HL-60/S4 (cell line): ENCODE data around the gene SUOX.

ENCODE experiments used
- in situ Hi-C: fragments of 300-500 bp; cut with MboI; formaldehyde crosslinking; loops from 2 replicates; pipeline ENCODE4 v1.14.3; 2022; ENCODE audit warnings: low sequenced_read_pairs

The SUOX gene

DNA sequence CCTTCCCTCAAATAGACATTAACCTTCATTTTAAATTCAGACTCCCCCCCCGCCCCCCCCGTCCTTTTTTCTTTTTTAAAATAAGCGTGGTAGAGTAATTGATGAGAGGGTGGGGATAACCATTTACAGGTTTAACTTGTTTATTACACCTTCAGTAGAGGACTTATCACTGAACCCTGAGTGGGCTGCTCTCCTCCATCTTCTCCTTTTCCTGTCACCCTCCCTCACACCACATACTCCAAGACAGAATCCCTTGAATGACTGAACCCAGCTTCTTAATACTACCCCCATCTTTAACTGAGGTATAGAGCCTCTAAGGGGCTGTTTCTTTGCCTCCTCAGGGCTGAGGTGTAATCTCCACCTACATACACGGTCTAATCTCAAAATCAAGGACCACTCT, 20.1 kb downstream of the SUOX start:
- in situ Hi-C loops, result no loop called here

GRCh38 chr12:56018356-56018755, 21.3 kb downstream of the SUOX start:
- in situ Hi-C loops, result no loop called here

DNA sequence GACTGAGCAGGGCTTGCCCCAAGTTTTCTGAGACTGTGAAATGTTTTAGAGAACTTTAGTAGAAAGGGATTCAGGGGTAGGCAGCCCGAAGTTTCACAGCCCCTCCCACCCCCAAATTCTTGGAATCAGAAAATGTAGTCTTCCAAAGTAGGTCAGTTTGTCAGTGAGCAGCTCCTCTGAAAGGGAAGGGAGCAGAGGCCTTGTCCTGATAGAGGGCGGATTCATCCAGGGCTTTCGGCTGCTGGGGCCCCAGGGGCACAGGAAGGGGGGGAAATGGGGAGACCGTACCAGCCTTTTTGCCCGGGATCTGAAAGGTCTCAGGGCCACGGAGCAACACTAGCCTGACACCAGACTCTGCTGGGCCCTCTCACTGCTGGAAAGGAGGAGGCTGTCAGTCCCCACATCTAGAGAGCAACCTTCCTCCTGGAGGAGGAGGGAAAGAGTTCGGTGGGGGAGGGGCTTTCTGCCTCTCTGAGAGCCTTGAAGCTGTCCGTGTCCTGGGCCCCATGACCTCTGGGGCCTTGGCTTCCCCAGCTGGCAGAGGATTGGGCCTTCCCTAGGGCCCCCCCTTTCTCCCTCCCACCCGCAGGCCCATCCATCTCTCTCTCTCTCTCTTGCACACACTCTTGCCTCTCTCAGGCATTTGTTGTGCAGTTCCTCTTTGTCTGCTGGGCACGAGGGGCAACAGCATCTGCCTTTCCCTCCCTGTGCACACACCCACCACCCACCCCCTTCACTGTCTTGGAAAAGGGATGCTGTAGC, 23.5 kb downstream of the SUOX start, which contains the start of gene IKZF4:
TSS of gene IKZF4 (plus strand) at position 621 of the 762 bp plus-strand sequence. CDS start 451 bp downstream, outside the sequence.
- in situ Hi-C loops, result no loop called here

DNA sequence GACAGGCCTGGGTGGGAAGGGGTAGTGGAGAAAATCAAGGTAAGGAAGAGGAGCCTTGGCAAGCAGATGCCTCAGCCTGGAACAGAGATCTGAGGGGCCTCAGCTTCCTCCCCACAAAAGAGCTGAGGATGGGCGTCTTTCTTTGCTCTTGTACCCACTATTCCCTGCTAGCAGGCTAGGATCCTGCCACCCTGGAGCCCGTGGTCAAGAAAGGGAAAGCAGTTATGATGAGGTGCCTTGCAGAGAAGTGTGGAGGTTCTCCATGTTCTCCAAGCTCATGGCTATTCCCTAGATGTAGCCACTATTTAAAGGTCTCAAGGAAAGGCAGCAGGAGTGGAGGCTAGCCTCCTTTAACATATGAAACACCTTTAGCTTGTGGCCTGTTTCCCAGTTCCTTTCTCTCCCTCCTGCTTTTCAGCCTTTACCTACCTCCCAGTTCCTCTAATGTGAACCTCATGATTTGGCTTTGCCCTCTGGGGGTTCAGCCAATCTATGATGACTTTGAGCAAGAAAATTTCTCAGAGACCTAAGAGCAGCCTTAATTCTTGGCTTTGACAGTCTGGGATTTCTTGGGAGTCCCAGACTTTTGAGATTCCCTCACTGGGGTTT, 24.9 kb downstream of the SUOX start:
- in situ Hi-C loops, result no loop called here

- in situ Hi-C loops, result no loop called here
Observed at GRCh38 chr12:56028511-56029165, 31.6 kb downstream of the SUOX start.

DNA sequence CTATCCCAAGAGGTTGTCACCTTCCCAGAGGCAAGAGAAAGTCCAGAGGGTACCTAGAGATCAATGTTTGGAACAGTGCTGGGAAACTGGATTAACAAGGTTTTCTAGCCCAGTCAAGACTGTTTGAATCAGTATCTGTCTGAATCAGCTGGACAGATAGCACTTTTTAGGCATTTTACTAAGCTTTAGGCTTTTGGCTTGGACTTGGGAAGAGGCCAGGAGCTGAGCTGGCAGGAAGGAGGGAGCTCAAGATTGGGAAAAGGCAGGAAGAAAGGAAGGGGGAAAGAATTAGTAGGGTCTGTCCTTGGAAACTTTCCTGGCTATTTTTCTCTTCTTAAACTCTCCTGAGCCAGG, 32.1 kb downstream of the SUOX start:
- in situ Hi-C loops, result no loop called here

- in situ Hi-C loops, result no loop called here
Observed at GRCh38 chr12:56029666-56030293, 32.7 kb downstream of the SUOX start.

- in situ Hi-C loops, result no loop called here
Observed at GRCh38 chr12:56031987-56032386, 34.9 kb downstream of the SUOX start.

DNA sequence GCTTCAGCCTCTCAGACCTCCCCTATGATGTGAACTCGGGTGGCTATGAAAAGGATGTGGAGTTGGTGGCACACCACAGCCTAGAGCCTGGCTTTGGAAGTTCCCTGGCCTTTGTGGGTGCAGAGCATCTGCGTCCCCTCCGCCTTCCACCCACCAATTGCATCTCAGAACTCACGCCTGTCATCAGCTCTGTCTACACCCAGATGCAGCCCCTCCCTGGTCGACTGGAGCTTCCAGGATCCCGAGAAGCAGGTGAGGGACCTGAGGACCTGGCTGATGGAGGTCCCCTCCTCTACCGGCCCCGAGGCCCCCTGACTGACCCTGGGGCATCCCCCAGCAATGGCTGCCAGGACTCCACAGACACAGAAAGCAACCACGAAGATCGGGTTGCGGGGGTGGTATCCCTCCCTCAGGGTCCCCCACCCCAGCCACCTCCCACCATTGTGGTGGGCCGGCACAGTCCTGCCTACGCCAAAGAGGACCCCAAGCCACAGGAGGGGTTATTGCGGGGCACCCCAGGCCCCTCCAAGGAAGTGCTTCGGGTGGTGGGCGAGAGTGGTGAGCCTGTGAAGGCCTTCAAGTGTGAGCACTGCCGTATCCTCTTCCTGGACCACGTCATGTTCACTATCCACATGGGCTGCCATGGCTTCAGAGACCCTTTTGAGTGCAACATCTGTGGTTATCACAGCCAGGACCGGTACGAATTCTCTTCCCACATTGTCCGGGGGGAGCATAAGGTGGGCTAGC, 37.7 kb downstream of the SUOX start:
- in situ Hi-C loops, result no loop called here

DNA sequence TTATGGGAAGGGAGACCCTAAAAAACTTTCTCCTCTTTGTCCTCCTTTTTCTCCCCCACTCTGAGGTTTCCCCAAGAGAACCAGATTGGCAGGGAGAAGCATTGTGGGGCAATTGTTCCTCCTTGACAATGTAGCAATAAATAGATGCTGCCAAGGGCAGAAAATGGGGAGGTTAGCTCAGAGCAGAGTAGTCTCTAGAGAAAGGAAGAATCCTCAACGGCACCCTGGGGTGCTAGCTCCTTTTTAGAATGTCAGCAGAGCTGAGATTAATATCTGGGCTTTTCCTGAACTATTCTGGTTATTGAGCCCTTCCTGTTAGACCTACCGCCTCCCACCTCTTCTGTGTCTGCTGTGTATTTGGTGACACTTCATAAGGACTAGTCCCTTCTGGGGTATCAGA, 40.1 kb downstream of the SUOX start:
- in situ Hi-C loops, result no loop called here

DNA sequence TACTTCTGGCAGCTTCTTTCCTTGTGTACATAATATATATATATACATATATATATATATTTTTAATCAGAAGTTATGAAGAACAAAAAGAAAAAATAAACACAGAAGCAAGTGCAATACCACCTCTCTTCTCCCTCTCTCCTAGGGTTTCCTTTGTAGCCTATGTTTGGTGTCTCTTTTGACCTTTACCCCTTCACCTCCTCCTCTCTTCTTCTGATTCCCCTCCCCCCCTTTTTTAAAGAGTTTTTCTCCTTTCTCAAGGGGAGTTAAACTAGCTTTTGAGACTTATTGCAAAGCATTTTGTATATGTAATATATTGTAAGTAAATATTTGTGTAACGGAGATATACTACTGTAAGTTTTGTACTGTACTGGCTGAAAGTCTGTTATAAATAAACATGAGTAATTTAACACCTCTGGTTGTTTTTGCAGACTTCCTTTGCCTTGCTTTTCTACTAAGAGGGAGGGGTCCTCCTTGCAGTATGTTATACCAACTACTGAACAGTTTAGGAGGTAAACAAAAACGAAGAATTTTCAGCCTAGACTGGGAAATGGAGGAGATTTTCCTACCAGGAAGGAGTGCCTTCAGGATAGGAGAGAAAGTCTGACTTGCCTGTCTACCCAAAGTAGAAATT, 41.1 kb downstream of the SUOX start:
- in situ Hi-C loops, result no loop called here

- in situ Hi-C loops, result loop anchor here (10.0 kb wide), 1 partner anchor 305 kb away; no protein-coding TSS in a partner anchor
Observed at GRCh38 chr12:56040151-56040550, 43.1 kb downstream of the SUOX start.

GRCh38 chr12:56040963-56041551, 44.0 kb downstream of the SUOX start:
- in situ Hi-C loops, result loop anchor here (10.0 kb wide), 1 partner anchor 306 kb away; no protein-coding TSS in a partner anchor

DNA sequence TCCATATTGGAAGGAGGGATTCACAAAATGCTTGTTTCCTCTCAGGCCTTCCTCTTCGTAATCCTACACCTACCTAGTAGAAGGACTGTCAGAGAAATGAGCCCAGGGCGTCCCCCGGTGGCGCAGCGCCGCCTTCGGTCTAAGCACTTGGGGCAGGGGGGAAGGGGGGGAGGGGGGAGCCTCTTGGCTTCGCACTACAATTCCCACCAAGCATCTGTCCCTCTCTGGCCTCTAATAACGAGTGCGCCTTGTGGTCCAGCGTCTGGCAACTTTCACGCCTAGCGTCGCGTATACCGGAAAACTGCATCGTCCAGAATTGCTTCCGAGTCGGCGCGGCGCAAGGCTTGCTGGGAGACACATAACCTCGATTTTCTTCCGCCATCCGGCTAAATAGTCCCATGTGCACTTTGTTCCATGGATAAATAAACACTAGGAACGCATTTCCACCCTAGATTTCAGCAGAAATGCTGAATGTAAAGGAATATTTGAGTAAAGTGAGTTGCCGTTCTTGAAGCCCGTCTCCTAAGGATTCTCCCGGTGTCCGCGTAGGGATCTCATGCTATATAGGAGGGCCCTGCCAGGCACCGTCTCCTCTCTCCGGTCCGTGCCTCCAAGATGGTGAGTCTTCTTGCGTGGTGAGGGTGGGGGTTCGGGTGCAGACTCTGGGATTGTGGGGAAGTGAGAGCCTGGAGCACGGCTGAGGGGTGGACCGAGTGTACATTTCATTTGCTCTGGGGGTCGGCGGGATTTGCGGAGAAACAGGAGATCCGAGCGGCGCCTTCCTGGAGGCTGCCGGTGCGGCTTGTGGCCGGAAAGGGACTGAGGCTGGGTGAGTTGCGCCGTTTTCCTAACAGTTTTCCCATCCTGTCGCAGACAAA, 44.7 kb downstream of the SUOX start, which contains the start of gene RPS26:
TSS of gene RPS26 (plus strand) at position 367 of the 878 bp plus-strand sequence. CDS start at position 616, 249 bp downstream.
- in situ Hi-C loops, result loop anchor here (10.0 kb wide), 1 partner anchor 307 kb away; no protein-coding TSS in a partner anchor

DNA sequence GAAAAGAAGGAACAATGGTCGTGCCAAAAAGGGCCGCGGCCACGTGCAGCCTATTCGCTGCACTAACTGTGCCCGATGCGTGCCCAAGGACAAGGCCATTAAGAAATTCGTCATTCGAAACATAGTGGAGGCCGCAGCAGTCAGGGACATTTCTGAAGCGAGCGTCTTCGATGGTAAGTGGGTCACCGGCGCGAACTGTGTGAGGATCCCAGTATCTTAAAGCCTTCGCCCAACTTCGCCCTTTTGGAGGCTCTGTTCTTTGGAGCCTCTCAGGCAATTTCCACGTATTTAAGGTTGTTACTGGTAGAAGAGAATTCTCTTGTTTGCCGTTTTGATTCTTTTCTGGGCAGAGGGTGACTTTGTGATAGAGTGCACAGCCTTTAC, 45.3 kb downstream of the SUOX start:
- in situ Hi-C loops, result loop anchor here (10.0 kb wide), 1 partner anchor 308 kb away; no protein-coding TSS in a partner anchor

DNA sequence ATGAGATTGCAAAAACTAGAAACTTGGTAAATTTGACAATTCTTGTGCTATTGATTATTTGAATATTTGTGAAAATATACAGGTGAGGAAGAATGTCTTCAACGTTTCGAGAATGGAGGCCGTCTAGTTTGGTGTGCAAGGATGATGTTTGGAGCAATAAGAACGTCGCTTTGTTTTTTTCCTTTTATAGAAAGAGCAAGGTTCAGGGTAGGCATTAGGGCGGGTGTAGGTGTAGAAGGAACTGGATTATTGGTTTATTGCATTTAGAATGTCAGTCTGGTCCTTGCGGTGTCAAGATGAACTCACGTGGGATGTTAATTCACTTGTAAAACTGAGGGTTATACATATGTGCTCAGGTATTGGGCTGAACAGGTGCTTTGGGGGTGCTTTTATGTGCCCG, 45.8 kb downstream of the SUOX start:
- in situ Hi-C loops, result loop anchor here (10.0 kb wide), 1 partner anchor 308 kb away; no protein-coding TSS in a partner anchor

DNA sequence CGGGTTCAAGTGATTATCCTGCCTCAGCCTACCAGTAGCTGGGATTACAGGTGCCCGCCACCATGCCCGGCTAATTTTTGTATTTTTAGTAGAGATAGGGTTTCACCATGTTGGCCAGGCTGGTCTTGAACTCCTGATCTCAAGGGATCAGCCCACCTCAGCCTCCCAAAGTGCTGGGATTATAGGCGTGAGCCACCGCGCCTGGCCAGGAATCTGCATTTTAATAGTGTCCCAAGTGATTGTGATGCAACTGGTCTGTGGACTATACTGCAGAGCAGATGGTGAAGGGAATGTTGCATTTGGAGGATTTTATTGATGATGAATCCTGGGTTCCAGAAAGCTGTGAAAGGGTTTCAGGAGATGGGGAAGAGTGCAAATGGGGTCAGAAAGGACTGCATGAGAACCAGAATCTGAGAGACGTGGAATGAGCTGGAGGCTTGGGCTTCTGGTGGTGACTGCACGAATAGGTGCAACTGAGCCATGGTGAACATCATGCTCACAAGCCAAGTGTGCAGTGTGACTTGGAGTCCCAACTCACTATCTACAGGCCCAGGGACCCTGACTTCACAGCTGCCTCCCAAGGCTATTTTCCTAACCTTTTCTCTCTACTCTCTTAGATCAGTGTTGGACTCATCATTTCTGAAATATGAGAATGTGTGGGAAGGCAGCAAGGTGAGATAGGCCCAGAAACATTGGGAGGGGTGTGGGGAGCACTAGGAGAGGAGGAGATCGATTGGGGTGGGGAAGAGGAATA, 49.1 kb downstream of the SUOX start:
- in situ Hi-C loops, result loop anchor here (10.0 kb wide), 1 partner anchor 311 kb away; no protein-coding TSS in a partner anchor

DNA sequence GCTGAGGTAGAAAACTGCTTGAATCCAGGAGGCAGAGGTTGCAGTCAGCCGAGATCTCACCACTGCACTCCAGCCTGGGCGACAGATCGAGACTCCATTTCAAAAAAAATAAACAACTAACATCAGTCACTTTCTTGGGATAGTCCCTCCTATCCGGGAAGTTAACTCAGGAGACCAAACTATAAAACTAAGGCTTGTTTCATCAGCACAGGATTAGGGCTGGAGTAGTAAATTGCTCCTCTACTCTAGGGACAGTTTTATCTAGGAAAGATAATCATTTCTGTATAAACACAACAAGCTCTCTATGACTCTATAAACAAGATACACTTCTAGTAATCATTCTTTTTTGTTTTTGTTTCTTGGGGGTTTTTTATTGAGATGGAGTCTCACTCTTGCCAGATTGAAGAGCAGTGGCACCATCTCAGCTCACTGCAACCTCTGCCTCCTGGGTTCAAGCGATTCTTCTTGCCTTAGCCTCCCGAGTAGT, 56.4 kb downstream of the SUOX start:
- in situ Hi-C loops, result no loop called here
